Left ventricle myocardium inferior (tissue), 1 donor: ENCODE results near the gene EDEM1. TPM values are rescaled to one million over a fixed set of nuclear protein-coding genes. Genes with fewer than 3 reads are reported as not detected.
"Not testable (repeated sequence)": the region's sequence is repeated elsewhere in the genome, so short reads cannot be mapped to it uniquely, and the experiment has no call there.

ENCODE experiments used
- DNase-seq: peaks from one replicate; pipeline ENCODE4 v3.0.0-alpha.2; 2020
- H3K27ac ChIP-seq: fragments of 200-600 bp; replicated peaks from 2 replicates; pipeline ENCODE4 v1.8.0; 2021
- H3K27me3 ChIP-seq: fragments of 200-600 bp; 2 replicates; pipeline ENCODE4 v1.8.0; 2021; ENCODE audit warnings: low read depth
- H3K36me3 ChIP-seq: fragments of 200-600 bp; 2 replicates; pipeline ENCODE4 v1.8.0; 2021
- H3K4me1 ChIP-seq: fragments of 200-600 bp; 2 replicates; pipeline ENCODE4 v1.8.0; 2021
- H3K4me3 ChIP-seq: fragments of 200-600 bp; 2 replicates; pipeline ENCODE4 v1.8.0; 2021; ENCODE audit warnings: mild to moderate bottlenecking, moderate library complexity
- H3K9me3 ChIP-seq: fragments of 200-600 bp; replicated peaks from 2 replicates; pipeline ENCODE4 v1.8.0; 2021
- intact Hi-C: fragments of 100-400 bp; cut with micrococcal nuclease; formaldehyde crosslinking; loops from one replicate; pipeline ENCODE4 v1.11.0; 2022
- total RNA-seq: library from RNA; stranded (reverse); fragmentation: NEBNext Ultra II Directional; extraction: Animal tissue kit (Norgen Biotek cat#: 25700); gene quantifications from one replicate; pipeline ENCODE4 v1.2.1, GENCODE V29; 2021
- TF ChIP-seq, protein P1 (sequence below): fragments of 200-600 bp; IDR thresholded peaks from 2 replicates; pipeline ENCODE4 v1.8.0; 2021; ENCODE audit warnings: antibody characterized with exemption, mild to moderate bottlenecking, borderline replicate concordance
- donor health status: DM: no; HTN: yes; CAD: no; lungs with severe emphysema.

The EDEM1 gene
- total RNA-seq, 1 donor from 2014 or later: 7.9 TPM

DNA sequence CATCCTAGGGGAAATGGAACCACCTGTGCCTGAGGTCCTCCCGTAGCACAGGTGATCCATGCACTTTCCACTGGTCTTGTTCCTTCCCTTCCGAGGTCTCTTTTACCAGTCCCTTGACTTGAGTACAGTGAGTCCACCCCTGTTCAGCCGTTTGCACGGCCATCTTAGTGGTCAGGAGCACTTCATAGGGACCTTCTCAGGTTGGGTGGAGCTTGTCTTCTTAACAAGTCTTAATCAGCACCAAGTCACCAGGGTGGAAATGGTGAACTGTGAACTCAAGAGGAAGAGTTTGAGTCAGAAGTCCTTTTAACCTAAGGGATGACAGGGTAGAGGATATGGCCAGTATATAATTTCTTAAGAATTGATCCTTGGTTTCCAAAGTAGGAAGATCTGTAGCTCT lies 44.0 kb upstream of the EDEM1 start:
- H3K4me1 ChIP-seq: peaks cover 61% of the 10 kb centered on the region
- intact Hi-C loops: no loop called here

DNA sequence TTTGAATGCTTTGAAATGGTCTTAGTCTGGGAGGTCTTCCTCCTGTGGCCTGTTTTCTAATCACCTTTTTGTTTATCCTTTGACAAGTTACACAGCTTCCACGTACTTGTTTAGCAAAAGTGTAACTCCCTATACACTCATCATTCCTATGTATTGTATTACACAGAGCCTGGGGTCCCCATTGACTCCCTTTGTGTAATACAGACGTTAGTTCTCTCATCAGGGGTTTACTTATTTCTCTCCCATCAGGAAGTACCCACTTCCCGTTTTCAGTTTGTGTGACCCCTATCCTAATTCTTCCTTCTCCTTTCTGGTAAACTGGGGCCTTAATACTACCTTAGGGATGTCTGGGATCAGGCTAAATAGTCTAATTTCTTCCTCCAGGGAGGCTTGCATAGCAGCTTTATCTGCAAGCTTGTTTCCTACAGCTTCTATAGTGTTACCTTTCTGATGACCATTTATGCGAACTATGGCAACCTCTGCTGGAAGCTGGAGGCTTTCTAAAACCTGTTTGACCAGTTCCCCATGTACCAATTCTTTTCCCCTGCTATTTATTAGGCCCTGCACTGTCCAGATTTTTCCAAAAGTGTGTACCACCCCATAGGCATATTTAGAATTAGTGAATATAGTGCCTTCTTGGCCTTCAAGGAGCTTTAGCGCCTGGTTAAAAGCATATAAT lies 43.1 kb upstream of the EDEM1 start:
- no peak overlapping the region for H3K4me3 ChIP-seq
- H3K9me3 ChIP-seq: peaks cover 14% of the 10 kb centered on the region
- intact Hi-C loops: no loop called here
- TF ChIP-seq, protein P1, sequence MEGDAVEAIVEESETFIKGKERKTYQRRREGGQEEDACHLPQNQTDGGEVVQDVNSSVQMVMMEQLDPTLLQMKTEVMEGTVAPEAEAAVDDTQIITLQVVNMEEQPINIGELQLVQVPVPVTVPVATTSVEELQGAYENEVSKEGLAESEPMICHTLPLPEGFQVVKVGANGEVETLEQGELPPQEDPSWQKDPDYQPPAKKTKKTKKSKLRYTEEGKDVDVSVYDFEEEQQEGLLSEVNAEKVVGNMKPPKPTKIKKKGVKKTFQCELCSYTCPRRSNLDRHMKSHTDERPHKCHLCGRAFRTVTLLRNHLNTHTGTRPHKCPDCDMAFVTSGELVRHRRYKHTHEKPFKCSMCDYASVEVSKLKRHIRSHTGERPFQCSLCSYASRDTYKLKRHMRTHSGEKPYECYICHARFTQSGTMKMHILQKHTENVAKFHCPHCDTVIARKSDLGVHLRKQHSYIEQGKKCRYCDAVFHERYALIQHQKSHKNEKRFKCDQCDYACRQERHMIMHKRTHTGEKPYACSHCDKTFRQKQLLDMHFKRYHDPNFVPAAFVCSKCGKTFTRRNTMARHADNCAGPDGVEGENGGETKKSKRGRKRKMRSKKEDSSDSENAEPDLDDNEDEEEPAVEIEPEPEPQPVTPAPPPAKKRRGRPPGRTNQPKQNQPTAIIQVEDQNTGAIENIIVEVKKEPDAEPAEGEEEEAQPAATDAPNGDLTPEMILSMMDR: no peak
- DNase-seq: no peak
- H3K27ac ChIP-seq: no peak overlapping the region
- no peaks in the 10 kb centered on the region for H3K27me3 ChIP-seq
- H3K36me3 ChIP-seq: no peaks in the 10 kb centered on the region
- H3K4me1 ChIP-seq: peaks cover 58% of the 10 kb centered on the region

More for the DNA sequence above, 44.0 kb upstream of the EDEM1 start:
- Histone ChIP-seq H3K27me3 (no peaks in the 10 kb centered on the region), H3K9me3 (peaks cover 14% of the 10 kb centered on the region), H3K27ac (no peak overlapping the region), H3K36me3 (no peaks in the 10 kb centered on the region), H3K4me3 (no peak overlapping the region)
- TF ChIP-seq, protein P1: no peak
- no peak for DNase-seq

DNA sequence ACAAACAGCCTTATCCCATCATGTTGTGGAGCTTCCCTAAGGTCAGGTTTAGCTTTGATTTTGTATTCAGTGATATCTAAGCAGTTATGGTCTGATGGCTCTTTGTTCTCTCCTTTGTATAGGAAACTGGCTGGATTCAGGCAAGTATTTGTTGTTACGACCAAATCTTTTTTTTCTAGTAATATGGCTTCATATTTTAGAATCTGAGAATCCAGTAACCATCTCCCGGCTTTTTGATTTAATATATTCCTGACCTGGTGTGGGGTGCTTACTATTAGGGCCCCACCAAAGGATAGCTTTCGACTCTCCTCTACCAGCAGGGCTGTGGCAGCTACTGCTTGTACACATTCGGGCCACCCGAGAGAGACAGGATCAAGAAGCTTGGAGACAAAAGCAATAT lies 42.4 kb upstream of the EDEM1 start:
- no peak for DNase-seq
- Histone ChIP-seq H3K27ac (no peak overlapping the region), H3K4me1 (peaks cover 51% of the 10 kb centered on the region), H3K27me3 (no peaks in the 10 kb centered on the region), H3K4me3 (no peak overlapping the region), H3K36me3 (no peaks in the 10 kb centered on the region), H3K9me3 (peaks cover 14% of the 10 kb centered on the region)
- TF ChIP-seq, protein P1: no peak
- intact Hi-C loops: no loop called here

DNA sequence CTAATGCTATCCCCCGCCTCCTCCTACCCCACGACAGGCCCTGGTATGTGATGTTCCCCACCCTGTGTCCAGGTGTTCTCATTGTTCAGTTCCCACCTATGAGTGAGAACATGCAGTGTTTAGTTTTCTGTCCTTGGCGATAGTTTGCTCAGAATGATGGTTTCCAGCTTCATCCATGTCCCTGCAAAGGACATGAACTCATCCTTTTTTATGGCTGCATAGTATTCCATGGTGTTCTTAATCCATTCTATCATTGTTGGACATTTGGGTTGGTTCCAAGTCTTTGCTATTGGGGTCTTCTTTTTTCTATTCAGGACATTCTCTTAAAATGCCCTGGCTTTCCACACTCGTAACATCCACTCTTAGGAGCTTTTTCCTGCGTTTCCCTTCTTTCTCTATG lies 40.4 kb upstream of the EDEM1 start:
- intact Hi-C loops: not testable (repeated sequence)

DNA sequence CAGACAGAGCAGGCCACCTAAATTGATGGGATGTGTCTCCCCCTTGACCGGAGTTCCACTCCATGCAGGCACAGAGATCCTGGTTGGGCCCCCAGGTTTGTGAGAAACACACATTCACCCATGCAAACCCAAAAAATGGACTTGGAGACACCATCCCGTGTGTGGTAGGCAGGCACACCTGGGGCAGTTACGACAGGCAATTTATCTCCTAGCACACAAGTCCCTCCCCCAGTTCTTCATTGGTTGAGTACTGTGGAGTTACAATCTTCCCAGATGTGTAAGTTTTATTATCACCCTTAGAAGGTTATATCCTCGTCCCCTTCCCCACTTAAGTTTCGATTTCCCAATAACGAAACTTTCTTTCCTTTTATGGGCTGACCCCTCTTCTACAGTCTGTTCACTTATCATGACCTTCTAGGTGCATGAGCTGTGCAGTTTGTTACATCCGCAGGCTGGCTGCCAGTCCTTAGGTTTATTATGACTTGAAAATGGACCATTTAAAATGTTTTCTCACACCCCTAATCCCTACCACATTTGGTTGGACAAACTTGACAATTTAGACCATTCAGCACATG lies 38.1 kb upstream of the EDEM1 start:
- H3K9me3 ChIP-seq: peaks cover 6% of the 10 kb centered on the region
- no peak overlapping the region for H3K4me3 ChIP-seq
- DNase-seq: no peak
- intact Hi-C loops: no loop called here
- no peak overlapping the region for H3K27ac ChIP-seq
- TF ChIP-seq, protein P1: no peak
- H3K27me3 ChIP-seq: no peaks in the 10 kb centered on the region
- no peaks in the 10 kb centered on the region for H3K36me3 ChIP-seq
- H3K4me1 ChIP-seq: peaks cover 36% of the 10 kb centered on the region

More for the DNA sequence above, 40.4 kb upstream of the EDEM1 start:
- DNase-seq, H3K36me3 ChIP-seq, H3K4me3 ChIP-seq, H3K27me3 ChIP-seq, H3K27ac ChIP-seq: not testable (repeated sequence)
- Histone ChIP-seq H3K4me1 (peaks cover 50% of the 10 kb centered on the region), H3K9me3 (peaks cover 14% of the 10 kb centered on the region)

DNA sequence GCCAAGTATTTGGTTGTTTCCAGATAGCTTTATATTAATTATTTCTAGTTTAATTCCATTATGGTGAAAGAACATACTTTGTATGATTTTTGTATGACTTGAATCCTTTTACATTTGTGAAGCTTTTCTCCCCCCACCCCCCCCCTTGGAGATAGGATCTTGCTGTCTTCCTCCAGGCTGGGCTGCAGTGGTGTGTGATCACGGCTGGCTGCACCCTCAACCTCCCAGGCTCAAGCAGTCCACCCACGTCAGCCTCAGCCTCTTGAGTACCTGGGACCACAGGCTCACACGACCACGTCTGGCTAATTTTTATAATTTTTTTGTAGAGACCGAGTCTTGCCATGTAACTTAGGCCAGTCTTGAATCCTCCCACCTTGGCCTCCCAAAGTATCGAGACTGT lies 35.9 kb upstream of the EDEM1 start:
- H3K27me3 ChIP-seq: no peaks in the 10 kb centered on the region
- H3K9me3 ChIP-seq: peaks cover 4% of the 10 kb centered on the region
- DNase-seq: no peak
- no peaks in the 10 kb centered on the region for H3K36me3 ChIP-seq
- TF ChIP-seq, protein P1: no peak
- intact Hi-C loops: no loop called here
- H3K4me3 ChIP-seq: no peak overlapping the region
- H3K27ac ChIP-seq: no peak overlapping the region
- peaks cover 34% of the 10 kb centered on the region for H3K4me1 ChIP-seq
